ENCODE results near the gene VPS37C. TPM values are rescaled to one million over a fixed set of nuclear protein-coding genes. Genes with fewer than 3 reads are reported as not detected.

Gene VPS37C
- total RNA-seq, 2 donors from 2014 or later, result 23.0 to 32.7 TPM

DNA sequence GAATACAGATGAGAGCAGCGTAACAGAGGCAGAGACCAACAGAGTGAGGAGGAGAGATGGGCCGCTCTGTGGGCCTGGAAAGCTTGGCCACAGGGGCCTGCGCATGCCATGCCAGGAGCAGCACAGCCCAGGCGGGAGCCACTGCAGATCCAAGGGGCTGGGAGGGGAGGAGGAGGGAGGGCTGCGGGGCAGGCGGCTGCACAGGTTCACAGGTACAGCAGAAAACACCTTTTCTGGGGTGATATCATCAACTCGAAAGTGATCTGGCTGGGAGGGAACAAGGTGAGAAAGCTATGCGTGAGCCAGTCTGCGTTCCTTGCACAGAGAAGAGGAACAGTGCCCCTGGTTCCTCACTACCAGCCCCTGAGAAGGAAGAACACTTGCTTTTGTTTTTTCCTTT lies 14.8 kb downstream of the VPS37C start:
- no peak for ATAC-seq (ENCODE audit: insufficient number of reproducible peaks, low FRiP score, low read depth)
- Histone ChIP-seq H3K9me3 (no peaks in the 10 kb centered on the region), H3K4me3 (no peak overlapping the region), H3K27ac (no peak overlapping the region), H3K36me3 (no peaks in the 10 kb centered on the region), H3K4me1 (ENCODE audit: control insufficient read depth in 1 of 2, low read depth in 2 of 2) (peaks cover 24 to 44% of the 10 kb centered on the region in 2 donors), H3K27me3 (replicated peaks; ENCODE audit: insufficient read depth) (no peaks in the 10 kb centered on the region)
- no peak for DNase-seq (ENCODE audit: low spot score)
- TF ChIP-seq CTCF (IDR thresholded peaks at IDR 0.05), result no peak

- no peak overlapping the region for H3K27ac ChIP-seq
- H3K4me3 ChIP-seq, result no peak overlapping the region
- ATAC-seq (ENCODE audit: insufficient number of reproducible peaks, low FRiP score, low read depth) (no peak), DNase-seq (ENCODE audit: low spot score) (no peak)
- H3K36me3 ChIP-seq, result no peaks in the 10 kb centered on the region
- H3K27me3 ChIP-seq (replicated peaks; ENCODE audit: insufficient read depth), result no peaks in the 10 kb centered on the region
- no peaks in the 10 kb centered on the region for H3K9me3 ChIP-seq
- peaks cover 17 to 40% of the 10 kb centered on the region in 2 donors for H3K4me1 ChIP-seq (ENCODE audit: control insufficient read depth in 1 of 2, low read depth in 2 of 2)
- TF ChIP-seq CTCF (IDR thresholded peaks at IDR 0.05), result no peak
Observed at GRCh38 chr11:61145228-61146005, 15.8 kb downstream of the VPS37C start.

DNA sequence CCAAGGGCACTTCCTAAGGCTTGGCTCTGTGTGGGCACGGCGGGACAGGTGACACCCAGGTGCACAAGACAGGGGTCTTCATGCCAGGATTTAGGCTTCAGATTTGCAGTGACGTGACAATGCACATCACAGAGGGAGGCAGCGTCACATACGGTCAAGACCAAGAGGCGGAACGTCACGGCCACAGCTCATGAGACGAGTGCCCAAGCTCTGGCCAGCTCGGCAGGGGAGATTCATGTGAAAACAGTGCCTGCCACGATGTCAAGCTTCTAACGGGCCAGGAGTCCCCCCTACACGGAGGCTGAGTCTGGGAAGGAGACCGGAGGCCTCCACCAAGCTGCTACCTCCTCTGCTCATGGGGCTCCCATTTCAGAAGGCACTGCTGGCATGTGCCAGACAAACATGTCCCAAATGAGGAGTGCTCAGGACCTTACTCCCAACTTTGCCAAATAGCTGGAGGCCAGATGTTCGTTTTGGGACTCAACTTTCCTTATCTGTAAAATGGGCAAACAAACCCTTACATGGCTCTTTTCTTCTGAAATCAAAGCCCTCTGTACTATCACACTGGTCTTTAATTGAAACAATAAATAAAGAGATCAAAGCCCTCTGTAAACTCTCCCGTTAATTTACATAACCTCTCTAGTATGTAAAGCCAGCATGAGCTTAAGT lies 16.6 kb downstream of the VPS37C start:
- Histone ChIP-seq H3K27ac (no peak overlapping the region), H3K27me3 (replicated peaks; ENCODE audit: insufficient read depth) (no peaks in the 10 kb centered on the region), H3K36me3 (no peaks in the 10 kb centered on the region), H3K4me3 (no peak overlapping the region), H3K4me1 (ENCODE audit: control insufficient read depth in 1 of 2, low read depth in 2 of 2) (peaks cover 13 to 40% of the 10 kb centered on the region in 2 donors), H3K9me3 (no peaks in the 10 kb centered on the region)
- no peak for TF ChIP-seq CTCF (IDR thresholded peaks at IDR 0.05)
- DNase-seq (ENCODE audit: low spot score) (no peak), ATAC-seq (ENCODE audit: insufficient number of reproducible peaks, low FRiP score, low read depth) (no peak)

GRCh38 chr11:61142424-61142823 lies 18.8 kb downstream of the VPS37C start:
- H3K4me3 ChIP-seq, result no peak overlapping the region
- H3K27ac ChIP-seq, result no peak overlapping the region
- H3K9me3 ChIP-seq, result no peaks in the 10 kb centered on the region
- H3K27me3 ChIP-seq (replicated peaks; ENCODE audit: insufficient read depth), result no peaks in the 10 kb centered on the region
- no peaks in the 10 kb centered on the region for H3K36me3 ChIP-seq
- H3K4me1 ChIP-seq (ENCODE audit: control insufficient read depth in 1 of 2, low read depth in 2 of 2), result peaks cover 13 to 38% of the 10 kb centered on the region in 2 donors
- no peak for ATAC-seq (ENCODE audit: insufficient number of reproducible peaks, low FRiP score, low read depth)
- no peak for TF ChIP-seq CTCF (IDR thresholded peaks at IDR 0.05)
- no peak for DNase-seq (ENCODE audit: low spot score)

DNA sequence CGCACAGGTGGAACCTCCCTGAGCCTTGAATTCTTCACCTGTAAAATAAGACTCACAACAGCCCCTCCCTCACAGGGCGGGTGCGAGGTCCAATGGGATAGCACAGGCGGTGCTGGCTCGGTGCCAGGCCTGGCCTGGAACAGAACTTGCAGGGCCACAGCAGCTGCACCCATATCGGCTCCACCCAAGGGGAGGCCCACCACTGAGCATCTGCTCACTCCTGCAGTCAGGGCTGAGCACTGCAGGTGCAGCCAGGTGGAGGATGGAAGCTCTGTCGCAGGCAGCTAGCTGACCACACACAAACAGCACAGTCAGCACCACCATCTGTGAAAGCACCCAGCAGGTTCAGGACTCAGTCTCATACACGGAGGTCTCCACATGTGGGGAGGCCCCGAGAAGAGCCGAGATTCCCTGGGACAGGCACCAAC lies 19.6 kb downstream of the VPS37C start:
- Histone ChIP-seq H3K36me3 (no peaks in the 10 kb centered on the region), H3K4me1 (ENCODE audit: control insufficient read depth in 1 of 2, low read depth in 2 of 2) (peaks cover 13 to 33% of the 10 kb centered on the region in 2 donors), H3K9me3 (no peaks in the 10 kb centered on the region), H3K27ac (no peak overlapping the region), H3K27me3 (replicated peaks; ENCODE audit: insufficient read depth) (no peaks in the 10 kb centered on the region), H3K4me3 (no peak overlapping the region)
- ATAC-seq (ENCODE audit: insufficient number of reproducible peaks, low FRiP score, low read depth) (no peak), DNase-seq (ENCODE audit: low spot score) (no peak)
- TF ChIP-seq CTCF (IDR thresholded peaks at IDR 0.05), result no peak

Measured in thoracic aorta (tissue), 2 donors.